Natural killer cell (primary cell): ENCODE data around the gene GZMH. TPM values are rescaled to one million over a fixed set of nuclear protein-coding genes. Genes with fewer than 3 reads are reported as not detected.

Source experiments
- ATAC-seq, 3 donors: fragments of 150-1000 bp in 2 of 3; fragments of 200-7000 bp in 1 of 3; cut with Tn5 transposase; 1 replicate in 1 of 3; 2 replicates in 2 of 3; pipeline ENCODE4 v1.10.0; 2021; ENCODE audit warnings: mild to moderate bottlenecking in 2 of 3, moderate library complexity in 2 of 3
- DNase-seq, 2 donors: peaks; one replicate each; pipeline versions ENCODE4 v3.0.0 to v3.0.0-alpha.2; 2013 to 2021; ENCODE audit warnings: mixed read lengths in 1 of 2
- H3K27ac ChIP-seq: one replicate; pipeline ENCODE4 v1.5.1; 2013; ENCODE audit warnings: mild to moderate bottlenecking, low read length
- H3K27me3 ChIP-seq: one replicate; pipeline ENCODE4 v1.6.1; 2013; ENCODE audit warnings: low read length; ENCODE audit not compliant: control insufficient read depth, insufficient read depth
- H3K36me3 ChIP-seq: one replicate; pipeline ENCODE4 v1.6.1; 2013; ENCODE audit warnings: low read length; ENCODE audit not compliant: control insufficient read depth, insufficient read depth
- H3K4me1 ChIP-seq: one replicate; pipeline ENCODE4 v1.6.1; 2013; ENCODE audit warnings: low read length; ENCODE audit not compliant: control insufficient read depth, insufficient read depth
- H3K4me3 ChIP-seq: one replicate; pipeline ENCODE4 v1.5.1; 2013; ENCODE audit warnings: low read length
- H3K9me3 ChIP-seq: one replicate; pipeline ENCODE4 v1.6.1; 2013; ENCODE audit warnings: low read length; ENCODE audit not compliant: control insufficient read depth, insufficient read depth
- H3K27ac Mint-ChIP-seq, 2 donors: one replicate each; pipeline ENCODE4 v1.8.0; 2022; ENCODE audit warnings: mild to moderate bottlenecking in 2 of 2, mixed read lengths in 2 of 2, moderate library complexity in 1 of 2
- H3K27me3 Mint-ChIP-seq, 2 donors: one replicate each; pipeline ENCODE4 v1.8.0; 2022; ENCODE audit warnings: low read depth in 2 of 2, mixed read lengths in 2 of 2
- H3K36me3 Mint-ChIP-seq: one replicate; pipeline ENCODE4 v1.8.0; 2022; ENCODE audit warnings: mixed read lengths
- H3K4me1 Mint-ChIP-seq, 2 donors: one replicate each; pipeline ENCODE4 v1.8.0; 2022; ENCODE audit warnings: mixed read lengths in 2 of 2
- H3K4me3 Mint-ChIP-seq: one replicate; pipeline ENCODE4 v1.8.0; 2022; ENCODE audit warnings: mild to moderate bottlenecking, moderate library complexity, mixed read lengths
- H3K9me3 Mint-ChIP-seq, 2 donors: one replicate each; pipeline ENCODE4 v1.8.0; 2022; ENCODE audit warnings: mixed read lengths in 2 of 2
- WGBS: methylation state at CpG from one replicate; pipeline ENCODE4 v1.1.7; 2013; ENCODE audit warnings: missing lambda C conversion rate; ENCODE audit not compliant: insufficient coverage; 5-methylcytosine and 5-hydroxymethylcytosine counted together
- intact Hi-C: fragments of 100-400 bp; cut with micrococcal nuclease; formaldehyde crosslinking; loops from one replicate; pipeline ENCODE4 v1.14.2; 2022
- total RNA-seq, 4 donors: library from RNA; stranded (reverse); fragments of 120-200 nt in 1 of 4; gene quantifications; one replicate each; pipeline versions ENCODE4 v1.2.3 to v1.2.4, GENCODE V29; 2013 to 2022
- TF ChIP-seq, protein P1 (sequence below): fragments of 200-600 bp; IDR thresholded peaks from one replicate; pipeline ENCODE4 v1.8.0; 2022; ENCODE audit warnings: antibody characterized with exemption

Gene GZMH
- total RNA-seq, 3 donors from 2014 or later (not counting 1 experiment from before 2014, with no cell fraction given): 236 to 677 (median 284) TPM

- no peak for DNase-seq
- H3K27me3 ChIP-seq: no peaks in the 10 kb centered on the region
- Mint-ChIP-seq H3K4me1 (peaks cover 60 to 61% of the 10 kb centered on the region in 2 donors), H3K27me3 (no peaks in the 10 kb centered on the region), H3K27ac (peak overlapping the region; percentile 99), H3K4me3 (no peak overlapping the region), H3K36me3 (no peaks in the 10 kb centered on the region), H3K9me3 (no peaks in the 10 kb centered on the region)
- H3K4me3 ChIP-seq: no peak overlapping the region
- 71% methylated on average over 1 of the region's 1 CpG for WGBS
- TF ChIP-seq, protein P1, sequence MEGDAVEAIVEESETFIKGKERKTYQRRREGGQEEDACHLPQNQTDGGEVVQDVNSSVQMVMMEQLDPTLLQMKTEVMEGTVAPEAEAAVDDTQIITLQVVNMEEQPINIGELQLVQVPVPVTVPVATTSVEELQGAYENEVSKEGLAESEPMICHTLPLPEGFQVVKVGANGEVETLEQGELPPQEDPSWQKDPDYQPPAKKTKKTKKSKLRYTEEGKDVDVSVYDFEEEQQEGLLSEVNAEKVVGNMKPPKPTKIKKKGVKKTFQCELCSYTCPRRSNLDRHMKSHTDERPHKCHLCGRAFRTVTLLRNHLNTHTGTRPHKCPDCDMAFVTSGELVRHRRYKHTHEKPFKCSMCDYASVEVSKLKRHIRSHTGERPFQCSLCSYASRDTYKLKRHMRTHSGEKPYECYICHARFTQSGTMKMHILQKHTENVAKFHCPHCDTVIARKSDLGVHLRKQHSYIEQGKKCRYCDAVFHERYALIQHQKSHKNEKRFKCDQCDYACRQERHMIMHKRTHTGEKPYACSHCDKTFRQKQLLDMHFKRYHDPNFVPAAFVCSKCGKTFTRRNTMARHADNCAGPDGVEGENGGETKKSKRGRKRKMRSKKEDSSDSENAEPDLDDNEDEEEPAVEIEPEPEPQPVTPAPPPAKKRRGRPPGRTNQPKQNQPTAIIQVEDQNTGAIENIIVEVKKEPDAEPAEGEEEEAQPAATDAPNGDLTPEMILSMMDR: no peak
- peaks cover 45% of the 10 kb centered on the region for H3K4me1 ChIP-seq
- no peak for ATAC-seq
- H3K9me3 ChIP-seq: no peaks in the 10 kb centered on the region
- no peaks in the 10 kb centered on the region for H3K36me3 ChIP-seq
- H3K27ac ChIP-seq: peak overlapping the region; percentile 64
- intact Hi-C loops: no loop called here
These were observed 3.8 kb upstream of the GZMH start for GRCh38 chr14:24613241-24613640.

GRCh38 chr14:24612196-24612595 lies 2.7 kb upstream of the GZMH start:
- Histone ChIP-seq H3K4me3 (no peak overlapping the region), H3K4me1 (peaks cover 55% of the 10 kb centered on the region), H3K9me3 (no peaks in the 10 kb centered on the region), H3K27me3 (no peaks in the 10 kb centered on the region), H3K36me3 (no peaks in the 10 kb centered on the region), H3K27ac (peak overlapping the region; percentile 64)
- TF ChIP-seq, protein P1: no peak
- peaks cover 70 to 72% of the 10 kb centered on the region in 2 donors for H3K4me1 Mint-ChIP-seq
- DNase-seq (peak in 1 of 2 donors; percentile 45), ATAC-seq (no peak)
- H3K4me3 Mint-ChIP-seq: peak overlapping the region; percentile 66
- intact Hi-C loops: no loop called here
- H3K27ac Mint-ChIP-seq: peak overlapping the region; percentile 99
- no peaks in the 10 kb centered on the region for H3K27me3 Mint-ChIP-seq
- no peaks in the 10 kb centered on the region for H3K9me3 Mint-ChIP-seq
- no peaks in the 10 kb centered on the region for H3K36me3 Mint-ChIP-seq

DNA sequence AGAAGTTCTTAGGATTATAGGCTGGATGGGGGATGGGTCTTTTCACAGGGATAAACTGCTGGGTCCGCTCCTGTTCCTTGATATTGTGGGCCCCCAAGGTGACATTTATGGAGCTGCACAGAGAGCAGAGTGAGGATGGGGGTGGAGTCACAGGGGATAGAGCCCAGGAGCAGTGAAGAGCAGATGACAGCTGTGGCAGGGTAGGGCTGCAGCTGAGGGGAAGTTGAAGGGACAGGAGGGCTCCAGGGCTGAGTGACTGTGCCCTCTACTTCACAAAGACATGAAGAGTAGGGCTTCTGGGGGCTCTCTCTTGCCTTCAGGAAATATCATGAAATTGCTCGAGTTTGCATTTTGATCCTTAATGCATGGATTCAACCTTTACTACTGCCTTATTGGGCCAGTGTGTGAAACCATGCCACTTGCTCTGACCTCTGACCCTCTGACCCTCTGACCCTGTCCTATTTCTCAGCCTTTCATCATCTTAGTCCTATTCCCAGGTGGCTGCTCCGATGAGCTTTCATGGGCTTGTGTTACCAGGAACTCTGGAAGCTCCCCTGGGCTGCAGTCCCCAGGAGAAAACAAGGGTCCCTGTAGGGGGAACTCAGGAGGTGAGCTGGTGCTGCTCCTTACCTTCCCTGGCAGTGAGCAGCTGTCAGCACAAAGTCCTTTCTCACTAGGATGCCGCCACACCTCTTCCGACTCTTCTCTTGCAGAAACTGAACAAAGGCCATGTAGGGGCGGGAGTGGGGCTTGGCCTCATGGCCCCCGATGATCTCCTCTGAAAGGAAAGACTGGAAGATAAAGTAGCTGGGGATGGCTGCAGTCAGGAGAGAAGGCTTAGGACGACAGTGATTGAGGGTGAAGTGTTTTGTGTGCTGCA lies 1.6 kb downstream of the GZMH start:
- Histone ChIP-seq H3K4me3 (peak overlapping the region; percentile 36), H3K36me3 (no peaks in the 10 kb centered on the region), H3K9me3 (no peaks in the 10 kb centered on the region), H3K4me1 (peaks cover 70% of the 10 kb centered on the region), H3K27me3 (no peaks in the 10 kb centered on the region), H3K27ac (peak overlapping the region; percentile 83)
- 60% methylated on average over 8 of the region's 8 CpGs for WGBS
- TF ChIP-seq, protein P1: no peak
- Mint-ChIP-seq H3K36me3 (no peaks in the 10 kb centered on the region), H3K9me3 (no peaks in the 10 kb centered on the region), H3K4me3 (peak overlapping the region; percentile 95), H3K27me3 (no peaks in the 10 kb centered on the region), H3K4me1 (peaks cover 75 to 79% of the 10 kb centered on the region in 2 donors), H3K27ac (peak overlapping the region; percentile 99)
- no peak for ATAC-seq
- DNase-seq: no peak
- intact Hi-C loops: loop anchor here (2.0 to 5.0 kb wide), 3 partner anchors 19 to 524 kb away; no protein-coding TSS in a partner anchor
